B cell (primary cell): ENCODE measurements around the gene CEP95. TPM values are rescaled to one million over a fixed set of nuclear protein-coding genes. Genes with fewer than 3 reads are reported as not detected.

Experiments
- ATAC-seq: fragments of 200-7000 bp; cut with Tn5 transposase; one replicate; pipeline ENCODE4 v1.10.0; 2021; ENCODE audit warnings: low read depth, mild to moderate bottlenecking, moderate number of reproducible peaks, moderate library complexity
- CTCF ChIA-PET: fragments of 350-600 bp; sonication (Branson Sonifier 250); formaldehyde crosslinking; loops from one replicate; lab custom pipeline; 2021; ENCODE audit warnings: antibody characterized with exemption, inconsistent platforms; lab: Charles Lee
- POLR2A ChIA-PET: fragments of 350-600 bp; sonication (Branson Sonifier 250); formaldehyde crosslinking; loops from one replicate; lab custom pipeline; 2021; ENCODE audit warnings: antibody characterized with exemption; lab: Charles Lee
- DNase-seq: peaks from one replicate; pipeline ENCODE4 v3.0.0; 2013
- H2AFZ ChIP-seq: 2 replicates; pipeline ENCODE4 v1.6.1; 2012; ENCODE audit warnings: mild to moderate bottlenecking, low read depth, low read length; ENCODE audit not compliant: insufficient read depth, poor library complexity, severe bottlenecking
- H3K27ac ChIP-seq, 2 donors: 1 replicate in 1 of 2; 2 replicates in 1 of 2; pipeline ENCODE4 v1.5.1; 2012 to 2013; ENCODE audit warnings: low read length in 2 of 2, mild to moderate bottlenecking in 2 of 2, moderate library complexity in 1 of 2
- H3K27me3 ChIP-seq, 4 experiments: fragments of 200-600 bp in 1 of 4; sonication (generic) in 1 of 4; replicated peaks in 1 of 4; 1 replicate in 2 of 4; 2 replicates in 2 of 4; pipeline versions ENCODE4 v1.6.1 to v1.7.0; 2013 to 2016; ENCODE audit warnings: low read length in 3 of 4, mild to moderate bottlenecking in 2 of 4, mixed read lengths in 1 of 4, moderate library complexity in 1 of 4; ENCODE audit not compliant: insufficient read depth in 4 of 4, control insufficient read depth in 3 of 4; ENCODE audit errors: control extremely low read depth in 1 of 4
- H3K36me3 ChIP-seq, 2 experiments: replicated peaks in 1 of 2; 1 replicate in 1 of 2; 2 replicates in 1 of 2; pipeline versions ENCODE4 v1.6.1 to v1.7.1; 2013; ENCODE audit warnings: low read length in 1 of 2; ENCODE audit not compliant: insufficient read depth in 2 of 2, control insufficient read depth in 1 of 2; ENCODE audit errors: control extremely low read depth in 1 of 2, extremely low read depth in 1 of 2
- H3K4me1 ChIP-seq, 2 donors: fragments of 200-600 bp in 1 of 2; sonication (generic) in 1 of 2; 1 replicate in 1 of 2; 2 replicates in 1 of 2; pipeline versions ENCODE4 v1.5.1 to v1.6.1; 2013 to 2017; ENCODE audit warnings: low read length in 2 of 2; ENCODE audit not compliant: control insufficient read depth in 2 of 2, insufficient read depth in 2 of 2
- H3K4me2 ChIP-seq: replicated peaks from 2 replicates; pipeline ENCODE3; 2012; ENCODE audit warnings: mild to moderate bottlenecking, low read depth, low read length; ENCODE audit not compliant: poor library complexity, severe bottlenecking
- H3K4me3 ChIP-seq, 5 experiments: fragments of 200-600 bp in 1 of 5; sonication (generic) in 1 of 5; 1 replicate in 3 of 5; 2 replicates in 2 of 5; pipeline versions ENCODE4 v1.5.1 to v1.7.0; 2011 to 2016; ENCODE audit warnings: low read length in 4 of 5, mild to moderate bottlenecking in 4 of 5, low read depth in 2 of 5, control low read depth in 1 of 5, moderate library complexity in 1 of 5; ENCODE audit not compliant: insufficient read depth in 1 of 5; ENCODE audit errors: control extremely low read depth in 1 of 5, extremely low read depth in 1 of 5
- H3K79me2 ChIP-seq: fragments of 200-600 bp; sonication (generic); one replicate; pipeline ENCODE4 v1.6.0; 2016; ENCODE audit warnings: low read length; ENCODE audit not compliant: control insufficient read depth, insufficient read depth
- H3K9ac ChIP-seq: fragments of 200-600 bp; sonication (generic); 2 replicates; pipeline ENCODE4 v1.6.1; 2017; ENCODE audit warnings: mild to moderate bottlenecking, low read length, moderate library complexity
- H3K9me3 ChIP-seq, 3 donors: one replicate each; pipeline versions ENCODE4 v1.6.1 to v1.7.1; 2013; ENCODE audit warnings: low read length in 2 of 3; ENCODE audit not compliant: control insufficient read depth in 2 of 3, insufficient read depth in 1 of 3; ENCODE audit errors: control extremely low read depth in 1 of 3
- H4K20me1 ChIP-seq: 2 replicates; pipeline ENCODE4 v1.6.0; 2012; ENCODE audit warnings: mild to moderate bottlenecking, low read length; ENCODE audit not compliant: insufficient read depth, control insufficient read depth, poor library complexity, severe bottlenecking
- H3K27ac Mint-ChIP-seq: one replicate; pipeline ENCODE4 v1.8.0; 2021; ENCODE audit warnings: mixed read lengths
- H3K27me3 Mint-ChIP-seq: one replicate; pipeline ENCODE4 v1.8.0; 2021; ENCODE audit warnings: mixed read lengths
- H3K4me1 Mint-ChIP-seq: one replicate; pipeline ENCODE4 v1.8.0; 2021; ENCODE audit warnings: mixed read lengths
- H3K4me3 Mint-ChIP-seq: one replicate; pipeline ENCODE4 v1.8.0; 2021; ENCODE audit warnings: mixed read lengths
- H3K9me3 Mint-ChIP-seq: one replicate; pipeline ENCODE4 v1.8.0; 2022; ENCODE audit warnings: mixed read lengths; ENCODE audit not compliant: insufficient read depth
- EZH2 ChIP-seq: IDR thresholded peaks from 2 replicates; pipeline ENCODE4 v1.6.1; 2012; ENCODE audit warnings: borderline replicate concordance, low read depth, mild to moderate bottlenecking, moderate library complexity, low read length; ENCODE audit not compliant: insufficient read depth, poor library complexity, severe bottlenecking
- WGBS: methylation state at CpG from one replicate; pipeline ENCODE4 v1.1.5; 2013; ENCODE audit warnings: missing lambda C conversion rate; ENCODE audit not compliant: insufficient coverage; 5-methylcytosine and 5-hydroxymethylcytosine counted together
- intact Hi-C: fragments of 100-400 bp; cut with micrococcal nuclease; formaldehyde crosslinking; loops from one replicate; pipeline ENCODE4 v1.10.0; 2022
- polyA plus RNA-seq: library from polyadenylated mRNA; depleted of rRNA; stranded (reverse); fragments of >200 nt; gene quantifications from 2 replicates; pipeline ENCODE4 v1.2.3, GENCODE V29; 2012
- total RNA-seq, 2 donors: library from RNA; stranded (reverse); fragments of 120-200 nt in 1 of 2; gene quantifications; 1 replicate in 1 of 2; 2 replicates in 1 of 2; pipeline versions ENCODE4 v1.2.3 to v1.2.4, GENCODE V29; 2013 to 2022
- TF ChIP-seq, protein P1 (sequence below): fragments of 200-600 bp; IDR thresholded peaks from one replicate; pipeline ENCODE4 v1.8.0; 2022; ENCODE audit warnings: antibody characterized with exemption, mild to moderate bottlenecking

CEP95 gene
- total and polyA plus RNA-seq, 2 donors (not counting 1 experiment from before 2014, with no cell fraction given) = 71.1 to 122 TPM

DNA sequence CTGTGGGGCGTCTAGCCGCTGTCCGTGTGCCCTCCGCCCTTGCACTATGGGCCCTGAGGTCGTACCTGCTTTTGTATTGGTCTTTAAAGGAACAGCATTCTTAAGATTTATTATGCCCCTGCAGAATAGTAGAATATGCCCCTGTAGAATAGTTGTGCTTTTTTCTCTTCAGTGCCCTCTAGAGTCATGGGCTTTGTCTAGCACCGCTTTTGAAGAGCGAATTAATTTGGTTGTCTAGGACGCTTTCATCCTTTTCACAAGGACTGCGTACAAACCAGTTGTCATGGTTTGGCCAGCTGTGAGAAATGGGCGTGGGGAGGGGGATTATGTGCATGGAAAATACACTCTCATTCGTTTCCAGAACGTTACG, 621 bp downstream of the CEP95 start:
- no peaks in the 10 kb centered on the region for H3K27me3 Mint-ChIP-seq
- H3K79me2 ChIP-seq = peaks cover 68% of the 10 kb centered on the region
- POLR2A ChIA-PET = interaction anchor here (0.6 to 3.7 kb wide), 12 partner anchors 11 to 885 kb away, joined by 3 to 97 read pairs (median 5); partner anchors contain the start of genes CCDC47, DDX42, MAP3K3 and MILR1
- H3K27ac ChIP-seq = peak overlapping the region; percentile 99 to 100
- peak overlapping the region; percentile 78 for H2AFZ ChIP-seq
- H3K27ac Mint-ChIP-seq = peak overlapping the region; percentile 99
- no peaks in the 10 kb centered on the region for H3K27me3 ChIP-seq
- peaks cover 5 to 57% of the 10 kb centered on the region in 2 experiments for H3K36me3 ChIP-seq
- H4K20me1 ChIP-seq = peaks cover 54% of the 10 kb centered on the region
- H3K4me1 ChIP-seq = peaks cover 31 to 32% of the 10 kb centered on the region in 2 donors
- peak overlapping the region; percentile 83 for H3K4me2 ChIP-seq
- peaks cover 42% of the 10 kb centered on the region for H3K4me1 Mint-ChIP-seq
- intact Hi-C loops = loop anchor here (1.0 to 5.0 kb wide), 9 partner anchors 15 to 955 kb away; partner anchors contain the start of genes DCAF7, FTSJ3, LIMD2 and PSMC5
- CTCF ChIA-PET = interaction anchor here (0.6 to 5.5 kb wide), 14 partner anchors 8 to 487 kb away, joined by 3 to 125 read pairs (median 3); partner anchors contain the start of genes ICAM2 and POLG2
- H3K4me3 ChIP-seq = peak overlapping the region; percentile 96 to 100 (median 99)
- DNase-seq (peak; percentile 79), ATAC-seq (peak; percentile 18)
- peak overlapping the region; percentile 100 for H3K9ac ChIP-seq
- TF ChIP-seq, protein P1, sequence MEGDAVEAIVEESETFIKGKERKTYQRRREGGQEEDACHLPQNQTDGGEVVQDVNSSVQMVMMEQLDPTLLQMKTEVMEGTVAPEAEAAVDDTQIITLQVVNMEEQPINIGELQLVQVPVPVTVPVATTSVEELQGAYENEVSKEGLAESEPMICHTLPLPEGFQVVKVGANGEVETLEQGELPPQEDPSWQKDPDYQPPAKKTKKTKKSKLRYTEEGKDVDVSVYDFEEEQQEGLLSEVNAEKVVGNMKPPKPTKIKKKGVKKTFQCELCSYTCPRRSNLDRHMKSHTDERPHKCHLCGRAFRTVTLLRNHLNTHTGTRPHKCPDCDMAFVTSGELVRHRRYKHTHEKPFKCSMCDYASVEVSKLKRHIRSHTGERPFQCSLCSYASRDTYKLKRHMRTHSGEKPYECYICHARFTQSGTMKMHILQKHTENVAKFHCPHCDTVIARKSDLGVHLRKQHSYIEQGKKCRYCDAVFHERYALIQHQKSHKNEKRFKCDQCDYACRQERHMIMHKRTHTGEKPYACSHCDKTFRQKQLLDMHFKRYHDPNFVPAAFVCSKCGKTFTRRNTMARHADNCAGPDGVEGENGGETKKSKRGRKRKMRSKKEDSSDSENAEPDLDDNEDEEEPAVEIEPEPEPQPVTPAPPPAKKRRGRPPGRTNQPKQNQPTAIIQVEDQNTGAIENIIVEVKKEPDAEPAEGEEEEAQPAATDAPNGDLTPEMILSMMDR = peak; percentile 72
- TF ChIP-seq EZH2 = no peak
- WGBS = 0% methylated on average over 9 of the region's 13 CpGs
- no peaks in the 10 kb centered on the region for H3K9me3 ChIP-seq
- H3K4me3 Mint-ChIP-seq = peak overlapping the region; percentile 97
- no peaks in the 10 kb centered on the region for H3K9me3 Mint-ChIP-seq

DNA sequence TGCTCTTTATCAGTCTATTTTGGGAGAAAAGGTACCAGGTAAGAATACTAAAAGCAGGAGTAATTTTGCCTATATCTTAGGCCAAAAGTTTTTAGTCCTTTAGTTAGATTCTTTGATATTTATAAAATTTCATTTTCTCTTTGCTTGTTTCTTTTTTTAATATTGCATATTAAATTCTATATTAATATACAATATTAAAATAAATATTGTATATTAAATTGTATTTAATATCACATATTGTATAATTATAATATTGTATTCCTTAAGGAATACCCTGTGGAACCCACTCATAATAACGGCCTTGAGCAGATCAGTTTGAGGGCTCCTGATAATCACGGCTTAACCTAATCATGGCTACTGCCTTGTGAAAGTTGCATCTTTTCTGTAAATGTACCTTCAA, 1.9 kb downstream of the CEP95 start:
- no peak overlapping the region for H3K27ac Mint-ChIP-seq
- no peak overlapping the region for H3K4me3 ChIP-seq
- peaks cover 22 to 26% of the 10 kb centered on the region in 2 donors for H3K4me1 ChIP-seq
- CTCF ChIA-PET = interaction anchor here (2.2 kb wide), 1 partner anchor 89 kb away, joined by 20 read pairs; no protein-coding TSS in a partner anchor
- no peak overlapping the region for H3K9ac ChIP-seq
- no CpG with 5 or more reads among the region's 2 CpGs for WGBS
- peaks cover 55% of the 10 kb centered on the region for H3K79me2 ChIP-seq
- H3K4me3 Mint-ChIP-seq = peak overlapping the region; percentile 63
- no peak for ATAC-seq
- H3K9me3 ChIP-seq = no peaks in the 10 kb centered on the region
- TF ChIP-seq EZH2 = no peak
- TF ChIP-seq, protein P1 = no peak
- no peak overlapping the region for H2AFZ ChIP-seq
- peak overlapping the region; percentile 83 for H3K4me2 ChIP-seq
- no peak overlapping the region for H3K27ac ChIP-seq
- H3K9me3 Mint-ChIP-seq = no peaks in the 10 kb centered on the region
- no peaks in the 10 kb centered on the region for H3K27me3 Mint-ChIP-seq
- POLR2A ChIA-PET = no interaction called here
- H3K27me3 ChIP-seq = no peaks in the 10 kb centered on the region
- H3K36me3 ChIP-seq = peaks cover 17 to 57% of the 10 kb centered on the region in 2 experiments
- intact Hi-C loops = loop anchor here (5.0 kb wide), 5 partner anchors 469 to 956 kb away; partner anchors contain the start of genes DCAF7, FTSJ3, LIMD2 and PSMC5
- peaks cover 41% of the 10 kb centered on the region for H4K20me1 ChIP-seq
- no peak for DNase-seq
- H3K4me1 Mint-ChIP-seq = peaks cover 34% of the 10 kb centered on the region
